Measurements from ENCODE around the gene SSU72.
"Not testable (repeated sequence)": the region's sequence is repeated elsewhere in the genome, so short reads cannot be mapped to it uniquely, and the experiment has no call there.

Gene SSU72

GRCh38 chr1:1556961-1557360 lies 17.7 kb downstream of the SSU72 start:
- not testable (repeated sequence) for DNase-seq

- DNase-seq, result no peak
Measured at GRCh38 chr1:1556505-1556904, 18.2 kb downstream of the SSU72 start.

GRCh38 chr1:1554926-1555915 lies 19.4 kb downstream of the SSU72 start:
- no peak for DNase-seq

- DNase-seq, result no peak
Measured at GRCh38 chr1:1554550-1554925, 20.1 kb downstream of the SSU72 start.

GRCh38 chr1:1553821-1554494 lies 20.7 kb downstream of the SSU72 start:
- no peak for DNase-seq

- DNase-seq, result no peak
Measured at GRCh38 chr1:1552263-1552639, 22.4 kb downstream of the SSU72 start.

- DNase-seq, result no peak
Measured at GRCh38 chr1:1551524-1552262, 23.0 kb downstream of the SSU72 start.

GRCh38 chr1:1550591-1551432 lies 23.9 kb downstream of the SSU72 start:
- DNase-seq, result no peak

- DNase-seq, result no peak
Measured at GRCh38 chr1:1550087-1550486, 24.6 kb downstream of the SSU72 start.

GRCh38 chr1:1548591-1548990 lies 26.1 kb downstream of the SSU72 start:
- no peak for DNase-seq

- DNase-seq, result no peak
Measured at GRCh38 chr1:1547476-1547875, 27.2 kb downstream of the SSU72 start.

- DNase-seq, result no peak
Measured at GRCh38 chr1:1547011-1547410, 27.7 kb downstream of the SSU72 start.

- DNase-seq, result no peak
Measured at GRCh38 chr1:1545946-1546737, 28.5 kb downstream of the SSU72 start.

- no peak for DNase-seq
Measured at GRCh38 chr1:1544544-1544943, 30.1 kb downstream of the SSU72 start.

GRCh38 chr1:1543706-1544099 lies 31.0 kb downstream of the SSU72 start:
- DNase-seq, result no peak

GRCh38 chr1:1542766-1543705 lies 31.6 kb downstream of the SSU72 start:
- no peak for DNase-seq

- DNase-seq, result no peak
Measured at GRCh38 chr1:1541956-1542765, 32.5 kb downstream of the SSU72 start.

- no peak for DNase-seq
Measured at GRCh38 chr1:1540818-1541628, 33.6 kb downstream of the SSU72 start.
